ENCODE measurements around the gene PXYLP1. TPM values are rescaled to one million over a fixed set of nuclear protein-coding genes. Genes with fewer than 3 reads are reported as not detected.

Gene PXYLP1
- total and polyA plus RNA-seq, 9 of the 15 experiments (the other 6 are each of a cell fraction or from before 2014, with no cell fraction given): 0.80 to 2.9 (median 1.3) TPM

- H3K9ac ChIP-seq (ENCODE audit: insufficient read depth in 1 of 2, low read depth in 2 of 2, low read length in 2 of 2): no peak overlapping the region
- no peaks in the 10 kb centered on the region for H3K79me2 ChIP-seq (ENCODE audit: control insufficient read depth, insufficient read depth, low read length)
- no peaks in the 10 kb centered on the region; the same call in 1 of the 2 replicates for H3K9me3 ChIP-seq (replicated peaks; ENCODE audit: control insufficient read depth, insufficient read depth, low read depth, low read length)
- no peaks in the 10 kb centered on the region for H3K36me3 ChIP-seq (ENCODE audit: control insufficient read depth, insufficient read depth, low read length)
- in situ Hi-C loops (cut with MboI): no loop called here
- no peak for DNase-seq (ENCODE audit: extremely low read depth in 1 of 4, low spot score in 3 of 4)
- BruUV-seq (replicated peaks): no TSS peak
- H3K4me2 ChIP-seq (ENCODE audit: insufficient read depth, low read length): no peak overlapping the region
- no peak overlapping the region for H3K4me3 ChIP-seq
- no peak for ATAC-seq
- WGBS (ENCODE audit: insufficient coverage, low coverage, missing lambda C conversion rate): 0% methylated on average over 2 of the region's 2 CpGs
- ChIA-PET CTCF (ENCODE audit: low intra/inter-chr PET ratio) (no interaction called here), POLR2A (interaction anchor here (1.0 to 1.1 kb wide), 2 partner anchors 9 to 13 kb away, joined by 3 to 4 read pairs; partner anchors contain the start of gene PXYLP1)
- no peak for FAIRE-seq
- H3K4me1 ChIP-seq (replicated peaks in 1 of 2; ENCODE audit: control insufficient read depth in 2 of 2, insufficient read depth in 2 of 2, low read length in 2 of 2): no peaks in the 10 kb centered on the region
- no peak overlapping the region for H2AFZ ChIP-seq (ENCODE audit: low read depth, low read length)
- no peak overlapping the region for H3K27ac ChIP-seq (ENCODE audit: extremely low read depth, low read depth, low read length)
- no peaks in the 10 kb centered on the region for H3K9me1 ChIP-seq (ENCODE audit: control insufficient read depth, insufficient read depth, low read length)
- no peaks in the 10 kb centered on the region for H4K20me1 ChIP-seq (replicated peaks; ENCODE audit: control insufficient read depth, insufficient read depth, low read length)
- H3K27me3 ChIP-seq (ENCODE audit: control insufficient read depth in 2 of 2, insufficient read depth in 2 of 2, low read length in 2 of 2): peaks cover 0 to 6% of the 10 kb centered on the region in 2 experiments; a peak in 2 of 5 replicates
- intact Hi-C loops (cut with micrococcal nuclease): no loop called here
- TF ChIP-seq ZFP36 (IDR thresholded peaks at IDR 0.05; ENCODE audit: low read depth, low read length, partially characterized antibody): no peak
- TF ChIP-seq USF2 (CRISPR knock-in tag; IDR thresholded peaks at IDR 0.05): no peak
- TF ChIP-seq ATF7 (IDR thresholded peaks at IDR 0.05): no peak
- TF ChIP-seq CAMTA2 (CRISPR knock-in tag; conservative IDR thresholded peaks at IDR 0.05): no peak
- TF ChIP-seq NR0B1 (IDR thresholded peaks at IDR 0.05; ENCODE audit: partially characterized antibody): no peak
- no peak for TF ChIP-seq PML (IDR thresholded peaks at IDR 0.05; ENCODE audit: low read length)
- TF ChIP-seq, protein P1, sequence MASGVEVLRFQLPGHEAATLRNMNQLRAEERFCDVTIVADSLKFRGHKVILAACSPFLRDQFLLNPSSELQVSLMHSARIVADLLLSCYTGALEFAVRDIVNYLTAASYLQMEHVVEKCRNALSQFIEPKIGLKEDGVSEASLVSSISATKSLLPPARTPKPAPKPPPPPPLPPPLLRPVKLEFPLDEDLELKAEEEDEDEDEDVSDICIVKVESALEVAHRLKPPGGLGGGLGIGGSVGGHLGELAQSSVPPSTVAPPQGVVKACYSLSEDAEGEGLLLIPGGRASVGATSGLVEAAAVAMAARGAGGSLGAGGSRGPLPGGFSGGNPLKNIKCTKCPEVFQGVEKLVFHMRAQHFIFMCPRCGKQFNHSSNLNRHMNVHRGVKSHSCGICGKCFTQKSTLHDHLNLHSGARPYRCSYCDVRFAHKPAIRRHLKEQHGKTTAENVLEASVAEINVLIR (CRISPR knock-in tag; IDR thresholded peaks at IDR 0.05): no peak
- TF ChIP-seq ZNF311 (CRISPR knock-in tag; IDR thresholded peaks at IDR 0.05): no peak
- TF ChIP-seq ETV5 (CRISPR knock-in tag; IDR thresholded peaks at IDR 0.05; ENCODE audit: low read depth): no peak
- no peak for TF ChIP-seq PHB2 (IDR thresholded peaks at IDR 0.05; ENCODE audit: low read depth)
- no peak for TF ChIP-seq HMG20A (CRISPR knock-in tag; conservative IDR thresholded peaks at IDR 0.05)
- no peak for TF ChIP-seq GTF2F1 (IDR thresholded peaks at IDR 0.05; ENCODE audit: low read depth, low read length)
- TF ChIP-seq, protein P2, sequence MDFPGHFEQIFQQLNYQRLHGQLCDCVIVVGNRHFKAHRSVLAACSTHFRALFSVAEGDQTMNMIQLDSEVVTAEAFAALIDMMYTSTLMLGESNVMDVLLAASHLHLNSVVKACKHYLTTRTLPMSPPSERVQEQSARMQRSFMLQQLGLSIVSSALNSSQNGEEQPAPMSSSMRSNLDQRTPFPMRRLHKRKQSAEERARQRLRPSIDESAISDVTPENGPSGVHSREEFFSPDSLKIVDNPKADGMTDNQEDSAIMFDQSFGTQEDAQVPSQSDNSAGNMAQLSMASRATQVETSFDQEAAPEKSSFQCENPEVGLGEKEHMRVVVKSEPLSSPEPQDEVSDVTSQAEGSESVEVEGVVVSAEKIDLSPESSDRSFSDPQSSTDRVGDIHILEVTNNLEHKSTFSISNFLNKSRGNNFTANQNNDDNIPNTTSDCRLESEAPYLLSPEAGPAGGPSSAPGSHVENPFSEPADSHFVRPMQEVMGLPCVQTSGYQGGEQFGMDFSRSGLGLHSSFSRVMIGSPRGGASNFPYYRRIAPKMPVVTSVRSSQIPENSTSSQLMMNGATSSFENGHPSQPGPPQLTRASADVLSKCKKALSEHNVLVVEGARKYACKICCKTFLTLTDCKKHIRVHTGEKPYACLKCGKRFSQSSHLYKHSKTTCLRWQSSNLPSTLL (IDR thresholded peaks at IDR 0.05): no peak
- no peak for TF ChIP-seq ZBTB34 (CRISPR knock-in tag; IDR thresholded peaks at IDR 0.05)
- no peak for TF ChIP-seq HMBOX1 (IDR thresholded peaks at IDR 0.05)
- no peak for TF ChIP-seq MECOM (CRISPR knock-in tag; IDR thresholded peaks at IDR 0.05)
Observed at GRCh38 chr3:141218162-141218835, 13.3 kb upstream of the PXYLP1 start.

Data from K562 (cell line).